IMR-90 (cell line): ENCODE measurements around the gene WFDC12. TPM values are rescaled to one million over a fixed set of nuclear protein-coding genes. Genes with fewer than 3 reads are reported as not detected.

Experiments used
- ATAC-seq: fragments of 200-7000 bp; cut with Tn5 transposase; 2 replicates; pipeline ENCODE4 v1.9.1; 2020; ENCODE audit warnings: low read depth, mild to moderate bottlenecking, moderate library complexity
- BruUV-seq: library from RNA; stranded (reverse); fragments of 400-500 nt; replicated peaks from 2 replicates; lab custom pipeline; 2021; lab: Mats Ljungman, UMichigan
- CTCF ChIA-PET: fragments of 300-600 bp; formaldehyde crosslinking; extraction: SDS; loops from one replicate; lab custom pipeline; 2021; ENCODE audit warnings: antibody characterized with exemption; lab: Yijun Ruan, JAX
- POLR2A ChIA-PET: fragments of 300-600 bp; sonication (Branson Sonifier 250); formaldehyde crosslinking; loops from one replicate; lab custom pipeline; 2022; ENCODE audit warnings: antibody characterized with exemption; ENCODE audit not compliant: unreplicated experiment; lab: Charles Lee
- DNase-seq: peaks from one replicate; pipeline ENCODE4 v3.0.0; 2013
- H2AFZ ChIP-seq: replicated peaks from 2 replicates; pipeline ENCODE3; 2013; ENCODE audit warnings: low read length, mild to moderate bottlenecking; ENCODE audit not compliant: poor library complexity
- H2AK5ac ChIP-seq: 2 replicates; pipeline ENCODE4 v1.6.1; 2013; ENCODE audit warnings: low read depth, low read length, inconsistent platforms
- H2AK9ac ChIP-seq: replicated peaks from 2 replicates; pipeline ENCODE3; 2013; ENCODE audit warnings: mild to moderate bottlenecking, low read depth, low read length, moderate library complexity; ENCODE audit not compliant: poor library complexity
- H2BK120ac ChIP-seq: 2 replicates; pipeline ENCODE4 v1.6.1; 2013; ENCODE audit warnings: low read depth, low read length, inconsistent platforms
- H2BK15ac ChIP-seq: 3 replicates; pipeline ENCODE4 v1.6.1; 2013; ENCODE audit warnings: low read depth, low read length, inconsistent platforms
- H2BK20ac ChIP-seq: 2 replicates; pipeline ENCODE4 v1.6.1; 2013; ENCODE audit warnings: low read depth, mild to moderate bottlenecking, inconsistent platforms, low read length, moderate library complexity
- H2BK5ac ChIP-seq: 2 replicates; pipeline ENCODE4 v1.6.1; 2013; ENCODE audit warnings: mild to moderate bottlenecking, low read depth, low read length, inconsistent platforms; ENCODE audit not compliant: poor library complexity, severe bottlenecking
- H3K14ac ChIP-seq: replicated peaks from 2 replicates; pipeline ENCODE4 v1.6.1; 2013; ENCODE audit warnings: low read depth, low read length, inconsistent platforms
- H3K18ac ChIP-seq: 2 replicates; pipeline ENCODE4 v1.6.1; 2013; ENCODE audit warnings: low read depth, low read length, control low read depth
- H3K23ac ChIP-seq: 2 replicates; pipeline ENCODE4 v1.6.1; 2013; ENCODE audit warnings: low read depth, low read length, inconsistent platforms
- H3K27ac ChIP-seq: 2 replicates; pipeline ENCODE4 v1.5.1; 2013; ENCODE audit warnings: mild to moderate bottlenecking, control low read depth, low read length; ENCODE audit not compliant: insufficient read depth
- H3K27me3 ChIP-seq: 2 replicates; pipeline ENCODE4 v1.6.1; 2013; ENCODE audit warnings: low read length; ENCODE audit not compliant: control insufficient read depth, insufficient read depth
- H3K36me3 ChIP-seq: 2 replicates; pipeline ENCODE4 v1.6.1; 2013; ENCODE audit warnings: low read length, mixed read lengths; ENCODE audit not compliant: control insufficient read depth, insufficient read depth
- H3K4ac ChIP-seq: 2 replicates; pipeline ENCODE4 v1.6.1; 2013; ENCODE audit warnings: low read depth, low read length, inconsistent platforms
- H3K4me1 ChIP-seq: 2 replicates; pipeline ENCODE4 v1.6.1; 2013; ENCODE audit warnings: low read length, mixed read lengths; ENCODE audit not compliant: control insufficient read depth, insufficient read depth
- H3K4me2 ChIP-seq: 2 replicates; pipeline ENCODE4 v1.6.1; 2013; ENCODE audit warnings: low read depth, mild to moderate bottlenecking, control low read depth, low read length, moderate library complexity
- H3K4me3 ChIP-seq: 2 replicates; pipeline ENCODE4 v1.5.1; 2013; ENCODE audit warnings: low read depth, mild to moderate bottlenecking, control low read depth, low read length, moderate library complexity; ENCODE audit not compliant: insufficient read depth
- H3K56ac ChIP-seq: 2 replicates; pipeline ENCODE4 v1.6.1; 2013; ENCODE audit warnings: low read length, inconsistent platforms; ENCODE audit not compliant: insufficient read depth; ENCODE audit errors: extremely low read depth
- H3K79me1 ChIP-seq, 2 experiments: 2 replicates each; pipeline ENCODE4 v1.6.1; 2013; ENCODE audit warnings: low read length in 2 of 2, inconsistent platforms in 1 of 2, low read depth in 1 of 2
- H3K9ac ChIP-seq: 2 replicates; pipeline ENCODE4 v1.6.1; 2013; ENCODE audit warnings: low read depth, low read length, control low read depth
- H3K9me1 ChIP-seq: 2 replicates; pipeline ENCODE4 v1.6.1; 2013; ENCODE audit warnings: low read length, inconsistent platforms; ENCODE audit not compliant: insufficient read depth
- H3K9me3 ChIP-seq: 2 replicates; pipeline ENCODE4 v1.6.1; 2013; ENCODE audit warnings: low read length; ENCODE audit not compliant: control insufficient read depth, insufficient read depth
- H4K20me1 ChIP-seq: 2 replicates; pipeline ENCODE4 v1.6.1; 2013; ENCODE audit warnings: low read length, inconsistent platforms; ENCODE audit not compliant: insufficient read depth
- H4K5ac ChIP-seq: 2 replicates; pipeline ENCODE4 v1.6.1; 2013; ENCODE audit warnings: mild to moderate bottlenecking, low read depth, low read length, control low read depth
- H4K8ac ChIP-seq, 2 experiments: 2 replicates each; pipeline ENCODE4 v1.6.1; 2013; ENCODE audit warnings: low read depth in 2 of 2, low read length in 2 of 2, control low read depth in 1 of 2, inconsistent platforms in 1 of 2
- H4K91ac ChIP-seq: 2 replicates; pipeline ENCODE4 v1.6.1; 2013; ENCODE audit warnings: low read depth, low read length, inconsistent platforms; ENCODE audit not compliant: insufficient read depth
- CHD1 ChIP-seq: IDR thresholded peaks from 2 replicates; pipeline ENCODE4 v1.6.1; 2012; ENCODE audit warnings: low read depth, low read length, improper control_type of control experiment
- CTCF ChIP-seq: conservative IDR thresholded peaks from 2 replicates; pipeline ENCODE4 v1.5.1; 2012; ENCODE audit warnings: mild to moderate bottlenecking, low read depth, low read length, improper control_type of control experiment
- MAZ ChIP-seq: IDR thresholded peaks from 2 replicates; pipeline ENCODE4 v1.6.1; 2012; ENCODE audit warnings: low read depth, mild to moderate bottlenecking, low read length, improper control_type of control experiment, moderate library complexity, borderline replicate concordance
- MXI1 ChIP-seq: IDR thresholded peaks from 2 replicates; pipeline ENCODE4 v1.6.1; 2012; ENCODE audit warnings: low read depth, mild to moderate bottlenecking, low read length, moderate library complexity, borderline replicate concordance
- POLR2A ChIP-seq: IDR thresholded peaks from 2 replicates; pipeline ENCODE4 v1.6.1; 2012; ENCODE audit warnings: mild to moderate bottlenecking, low read depth, low read length
- RCOR1 ChIP-seq: IDR thresholded peaks from 2 replicates; pipeline ENCODE4 v1.6.1; 2012; ENCODE audit warnings: mild to moderate bottlenecking, low read length, improper control_type of control experiment; ENCODE audit not compliant: insufficient replicate concordance
- RFX5 ChIP-seq: IDR thresholded peaks from 2 replicates; pipeline ENCODE4 v1.8.0; 2012; ENCODE audit warnings: low read depth, mild to moderate bottlenecking, low read length, moderate library complexity
- WGBS, 2 experiments: methylation state at CpG; one replicate each; pipeline versions ENCODE4 v1.1.5 to v1.1.7; 2013; ENCODE audit warnings: missing lambda C conversion rate in 2 of 2; ENCODE audit not compliant: insufficient read length in 1 of 2; ENCODE audit errors: extremely low coverage in 2 of 2; 5-methylcytosine and 5-hydroxymethylcytosine counted together
- dilution Hi-C: fragments of 300-500 bp; cut with HindIII; formaldehyde crosslinking; loops from one replicate; pipeline ENCODE4 v1.14.3; 2018; ENCODE audit warnings: low sequenced_read_pairs; ENCODE audit not compliant: unreplicated experiment
- in situ Hi-C: fragments of 300-500 bp; cut with MboI; formaldehyde crosslinking; loops from 3 replicates; pipeline ENCODE4 v1.14.3; 2019; ENCODE audit warnings: low sequenced_read_pairs, inconsistent platforms, mixed read lengths
- intact Hi-C: fragments of 100-400 bp; cut with micrococcal nuclease; formaldehyde crosslinking; loops from 2 replicates; pipeline ENCODE4 v1.10.0; 2022
- polyA plus RNA-seq, 3 experiments: library from polyadenylated mRNA; depleted of rRNA; stranded (reverse); fragments of >200 nt; gene quantifications; 2 replicates each; pipeline ENCODE4 v1.2.3, GENCODE V29; 2012; ENCODE audit warnings: low replicate concordance in 1 of 3
- total RNA-seq: library from RNA; depleted of rRNA; stranded (reverse); fragments of >200 nt; gene quantifications from 2 replicates; pipeline ENCODE4 v1.2.3, GENCODE V29; 2012

WFDC12 gene
- total and polyA plus RNA-seq, 2 of the 4 experiments (the other 2 are of a cell fraction), result not detected

GRCh38 chr20:45118028-45118427, 6.2 kb downstream of the WFDC12 start:
- H4K5ac ChIP-seq, result no peak overlapping the region
- no peak for TF ChIP-seq CHD1
- TF ChIP-seq POLR2A, result no peak
- TF ChIP-seq RCOR1, result no peak
- no peak for TF ChIP-seq MAZ
- no peak for TF ChIP-seq MXI1
- no peak for TF ChIP-seq RFX5
- no peak for TF ChIP-seq CTCF
- H2AK9ac ChIP-seq, result no peak overlapping the region
- no peak overlapping the region for H2BK120ac ChIP-seq
- H3K4ac ChIP-seq, result no peak overlapping the region
- no peak overlapping the region for H2AK5ac ChIP-seq
- H4K20me1 ChIP-seq, result no peaks in the 10 kb centered on the region
- H2BK20ac ChIP-seq, result no peak overlapping the region
- H3K4me1 ChIP-seq, result no peaks in the 10 kb centered on the region
- no peak for ATAC-seq
- dilution Hi-C loops, result no loop called here
- H3K14ac ChIP-seq, result no peak overlapping the region
- in situ Hi-C loops, result loop anchor here (25.0 kb wide), 1 partner anchor 169 kb away; no protein-coding TSS in a partner anchor
- no peaks in the 10 kb centered on the region for H3K9me3 ChIP-seq
- H4K91ac ChIP-seq, result no peak overlapping the region
- no peak overlapping the region for H4K8ac ChIP-seq
- H3K23ac ChIP-seq, result no peak overlapping the region
- no peak for DNase-seq
- H3K27me3 ChIP-seq, result peaks cover 36% of the 10 kb centered on the region
- H3K79me1 ChIP-seq, result no peaks in the 10 kb centered on the region
- H3K4me3 ChIP-seq, result no peak overlapping the region
- H2BK5ac ChIP-seq, result no peak overlapping the region
- no peak overlapping the region for H2BK15ac ChIP-seq
- CTCF ChIA-PET, result interaction anchor here (0.6 to 1.0 kb wide), 3 partner anchors 13 to 177 kb away, joined by 3 read pairs; no protein-coding TSS in a partner anchor
- H3K36me3 ChIP-seq, result no peaks in the 10 kb centered on the region
- intact Hi-C loops, result no loop called here
- no TSS peak for BruUV-seq
- no peak overlapping the region for H3K56ac ChIP-seq
- WGBS, 2 experiments, result no CpG with 5 or more reads among the region's 2 CpGs
- no peak overlapping the region for H3K4me2 ChIP-seq
- no peak overlapping the region for H3K27ac ChIP-seq
- H3K18ac ChIP-seq, result no peak overlapping the region
- POLR2A ChIA-PET, result no interaction called here
- H3K9ac ChIP-seq, result no peak overlapping the region
- H2AFZ ChIP-seq, result no peak overlapping the region
- no peaks in the 10 kb centered on the region for H3K9me1 ChIP-seq
